HG02642 (cell line): ENCODE data around the gene ICE2.

Experiments used
- ATAC-seq: cut with Tn5 transposase; IDR thresholded peaks from one replicate; pipeline ENCODE4 v1.9.1; 2021; ENCODE audit warnings: mild to moderate bottlenecking; ENCODE audit not compliant: unreplicated experiment, poor library complexity

Gene ICE2

GRCh38 chr15:60458721-60459120 is 20.2 kb downstream of the ICE2 start:
- no peak for ATAC-seq

DNA sequence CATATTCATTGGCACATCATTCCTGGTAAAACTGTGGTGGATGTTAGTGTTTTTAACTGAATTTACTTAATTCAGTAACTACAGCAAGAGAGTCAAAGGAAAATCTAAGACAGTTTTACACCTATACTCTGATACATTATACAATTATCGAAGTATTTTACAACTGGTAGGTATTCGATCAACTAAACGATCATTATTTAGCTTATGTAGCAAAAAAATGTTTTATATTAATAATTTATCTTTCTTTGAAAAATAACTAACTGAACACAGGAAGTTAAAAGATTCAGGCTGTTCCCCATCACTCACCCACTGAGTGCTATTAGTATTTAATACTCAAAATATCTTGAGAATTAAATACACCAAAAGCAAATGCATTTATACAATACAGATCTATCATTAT is 21.0 kb downstream of the ICE2 start:
- ATAC-seq = no peak

DNA sequence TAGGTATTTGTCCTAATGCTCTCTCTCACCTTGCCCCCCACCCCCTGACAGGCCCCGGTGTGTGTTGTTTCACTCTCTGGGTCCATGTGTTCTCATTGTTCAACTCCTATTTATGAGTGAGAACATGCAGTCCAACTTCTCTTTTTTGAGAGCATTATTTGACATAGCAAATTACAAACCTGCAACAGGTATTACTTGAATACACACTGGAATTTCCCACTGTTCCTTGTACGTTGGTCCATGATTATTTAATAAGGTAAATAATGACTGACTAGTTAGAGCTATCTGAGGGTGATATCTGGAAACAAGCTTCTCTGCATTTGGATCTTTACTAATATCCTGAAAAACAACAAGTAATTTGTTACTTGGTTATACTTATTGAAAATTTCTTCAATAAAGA is 24.1 kb downstream of the ICE2 start:
- no peak for ATAC-seq

GRCh38 chr15:60448668-60449360 is 30.1 kb downstream of the ICE2 start:
- no peak for ATAC-seq

- no peak for ATAC-seq
Observed at GRCh38 chr15:60444289-60444912, 34.5 kb downstream of the ICE2 start.

GRCh38 chr15:60442763-60443162 is 36.2 kb downstream of the ICE2 start:
- no peak for ATAC-seq

GRCh38 chr15:60442031-60442650 is 36.8 kb downstream of the ICE2 start:
- ATAC-seq = no peak

DNA sequence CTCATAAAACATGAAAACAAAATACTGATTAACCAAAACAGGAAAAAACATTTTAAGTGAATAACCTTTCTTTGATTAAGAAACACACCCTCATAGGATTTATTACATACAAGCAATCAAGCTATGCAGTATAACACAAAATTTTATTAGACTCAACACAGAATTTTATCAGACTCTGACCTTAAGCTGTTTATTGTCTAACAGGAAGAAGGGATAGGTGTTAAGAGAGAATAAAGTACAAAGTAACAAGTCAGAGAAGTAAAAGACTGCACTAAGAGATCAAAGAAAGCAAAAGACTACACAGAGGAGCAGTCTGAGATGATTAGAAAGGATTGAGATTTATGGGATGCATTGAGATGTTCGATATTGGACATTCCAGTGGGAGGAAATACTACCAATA is 37.6 kb downstream of the ICE2 start:
- ATAC-seq = no peak

DNA sequence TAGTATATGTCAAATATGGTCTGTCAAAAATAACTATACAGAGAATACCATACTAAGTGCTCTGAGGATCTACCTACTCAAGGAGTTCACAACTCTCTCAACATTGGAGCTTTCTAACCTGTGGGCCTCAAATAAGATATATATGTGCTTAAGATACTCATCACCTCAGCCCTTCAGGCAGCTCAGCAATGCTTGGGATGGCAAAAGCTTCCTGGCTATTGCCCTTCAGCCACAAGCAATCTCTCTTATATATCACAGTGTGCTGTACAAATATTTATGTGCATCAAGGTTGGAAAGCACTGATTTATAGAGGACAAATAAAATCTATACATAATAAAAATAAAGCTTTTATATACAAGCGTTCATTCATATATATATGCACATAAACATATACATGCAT is 40.3 kb downstream of the ICE2 start:
- ATAC-seq = no peak

DNA sequence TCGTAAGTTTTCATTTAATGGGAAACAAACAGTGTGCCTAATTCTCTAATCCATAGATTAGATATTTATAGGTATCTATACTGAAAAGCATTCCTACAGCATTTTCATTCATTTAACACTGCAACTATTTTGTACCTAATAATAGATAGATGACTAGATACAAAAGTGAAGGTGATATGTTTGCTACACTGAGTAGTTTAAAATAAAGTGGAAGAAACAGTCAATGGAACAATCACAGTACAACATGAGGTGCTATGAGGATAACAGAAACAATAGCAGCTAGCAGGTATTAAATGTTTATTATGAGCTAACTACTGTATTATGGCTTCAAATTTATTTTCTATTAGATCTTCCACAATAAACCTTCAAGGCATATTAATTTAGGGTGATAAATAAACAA is 50.0 kb downstream of the ICE2 start:
- ATAC-seq = no peak

DNA sequence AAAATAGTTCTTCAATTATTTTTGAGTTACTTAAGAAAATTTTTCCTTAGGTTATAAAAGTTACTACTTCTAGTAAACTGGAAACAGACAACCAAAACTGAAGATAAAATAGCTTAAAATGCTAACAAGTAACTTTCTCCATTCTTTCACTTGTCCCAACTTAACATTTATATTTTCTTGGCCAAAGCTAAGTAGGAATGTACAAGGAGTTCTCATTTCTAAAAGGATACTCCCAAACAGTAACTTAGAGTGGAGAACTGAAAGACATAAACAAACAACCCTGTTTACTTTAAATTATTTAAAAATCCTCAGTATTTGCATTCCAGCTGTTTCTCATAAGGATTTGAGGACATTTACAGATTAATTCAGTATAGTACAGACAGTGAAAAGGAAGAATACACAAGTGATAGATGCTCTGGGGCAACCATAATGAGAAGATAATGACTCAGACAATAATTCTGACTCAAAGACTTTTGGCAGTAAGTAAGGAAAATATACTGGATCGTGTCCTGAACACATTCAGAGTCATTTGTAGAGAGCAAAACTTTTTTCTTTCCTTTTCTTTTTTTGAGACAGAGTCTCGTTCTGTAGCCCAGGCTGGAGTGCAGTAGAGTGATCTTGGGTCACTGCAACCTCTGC is 52.0 kb downstream of the ICE2 start:
- ATAC-seq = no peak

- ATAC-seq = no peak
Observed at GRCh38 chr15:60425461-60425860, 53.5 kb downstream of the ICE2 start.

- no peak for ATAC-seq
Observed at GRCh38 chr15:60424006-60424405, 54.9 kb downstream of the ICE2 start.

DNA sequence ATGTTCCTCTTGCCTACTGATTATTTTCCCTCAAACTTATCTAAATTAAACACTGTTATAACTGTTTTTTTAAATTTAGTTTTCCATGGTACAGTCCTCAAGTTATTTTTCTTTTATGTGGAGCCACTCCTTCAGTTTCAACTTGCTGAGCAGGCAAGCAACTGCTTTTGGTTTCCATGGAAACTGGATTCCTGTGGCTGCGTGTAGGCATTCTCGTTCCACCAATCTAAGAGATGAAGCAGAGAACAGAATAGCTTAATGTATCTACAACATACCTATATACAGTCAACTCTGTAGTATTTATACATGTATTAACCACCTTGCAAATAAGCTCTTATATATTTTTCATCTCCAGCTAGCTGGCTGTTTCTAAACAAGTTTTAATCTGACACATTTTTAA is 55.4 kb downstream of the ICE2 start:
- no peak for ATAC-seq

DNA sequence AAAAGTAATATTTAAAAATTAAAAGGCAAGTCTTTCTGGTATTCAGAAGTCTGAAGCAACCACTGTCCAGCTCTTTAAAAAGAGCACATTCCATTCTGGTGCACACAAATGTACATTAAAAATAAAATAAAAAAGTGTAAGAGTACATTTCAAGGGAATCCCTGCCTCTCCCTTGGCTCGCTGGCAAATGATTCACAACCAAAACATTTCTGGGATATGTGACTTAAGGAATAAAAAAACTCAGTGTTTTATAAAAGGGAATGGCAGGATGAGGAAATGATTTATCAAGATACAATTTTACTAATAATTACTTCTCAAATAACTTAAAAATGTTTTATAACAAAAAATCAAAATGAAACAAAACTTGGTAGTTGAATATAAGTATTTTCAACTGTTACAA is 57.4 kb downstream of the ICE2 start:
- no peak for ATAC-seq

DNA sequence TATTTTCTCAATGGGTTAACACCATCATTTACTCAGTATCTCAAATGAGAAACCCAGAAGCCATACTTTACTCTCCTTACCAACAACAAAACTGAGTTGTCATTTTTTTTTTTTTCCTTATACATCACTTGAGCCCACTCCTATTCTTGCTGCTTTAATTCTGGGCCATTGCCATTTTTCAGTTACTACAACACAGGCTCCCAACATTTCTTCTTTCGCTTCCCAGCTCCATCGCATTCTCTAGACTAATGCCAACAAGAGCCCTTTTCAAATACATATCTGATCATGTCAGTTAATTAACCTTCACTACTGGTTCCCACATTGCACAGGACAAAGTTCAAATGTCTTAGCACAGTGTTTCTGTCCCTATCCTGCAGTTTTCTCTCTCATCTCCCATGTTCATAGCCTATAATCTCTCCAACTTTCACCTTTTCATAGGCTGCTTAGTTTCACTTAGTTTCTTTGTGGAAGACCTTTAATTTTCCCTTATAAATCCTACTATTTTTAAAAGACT is 58.7 kb downstream of the ICE2 start:
- ATAC-seq = no peak

DNA sequence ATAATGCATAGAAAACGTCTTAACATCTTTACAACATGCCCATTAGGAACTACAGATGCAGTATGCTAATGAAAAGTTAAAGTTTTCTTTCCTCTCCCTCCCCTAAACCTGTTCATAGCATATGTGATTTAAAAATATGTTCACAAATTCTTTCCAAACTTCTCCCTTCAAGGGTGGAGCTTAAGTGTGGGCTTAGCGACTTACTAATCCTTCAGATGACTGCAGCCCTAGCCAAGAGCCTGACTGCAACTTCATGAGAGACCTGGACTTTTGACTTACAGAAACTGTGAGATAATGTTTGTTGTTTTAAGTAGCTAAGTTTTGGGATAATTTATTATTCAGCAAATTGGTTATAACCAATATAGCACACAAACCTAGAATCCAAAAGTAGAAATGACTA is 59.2 kb downstream of the ICE2 start:
- no peak for ATAC-seq

DNA sequence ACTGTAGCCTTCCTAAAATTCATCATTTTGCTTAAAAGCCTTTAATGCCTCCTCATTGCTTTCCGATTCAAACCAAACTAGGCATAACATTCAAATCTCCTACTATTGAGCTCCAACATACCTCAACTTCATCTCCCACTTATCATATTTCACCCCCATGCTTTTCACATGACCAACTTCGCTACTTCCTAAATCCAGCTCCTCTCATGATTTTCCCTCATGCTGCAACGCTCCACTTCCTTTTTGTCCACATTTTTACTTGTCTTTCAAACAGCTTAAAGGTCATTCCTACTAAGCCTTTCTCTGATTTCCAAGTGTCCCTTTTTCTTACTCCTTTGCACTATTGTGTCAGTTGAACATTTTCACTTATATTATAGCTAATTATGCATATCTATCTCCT is 60.8 kb downstream of the ICE2 start:
- no peak for ATAC-seq

DNA sequence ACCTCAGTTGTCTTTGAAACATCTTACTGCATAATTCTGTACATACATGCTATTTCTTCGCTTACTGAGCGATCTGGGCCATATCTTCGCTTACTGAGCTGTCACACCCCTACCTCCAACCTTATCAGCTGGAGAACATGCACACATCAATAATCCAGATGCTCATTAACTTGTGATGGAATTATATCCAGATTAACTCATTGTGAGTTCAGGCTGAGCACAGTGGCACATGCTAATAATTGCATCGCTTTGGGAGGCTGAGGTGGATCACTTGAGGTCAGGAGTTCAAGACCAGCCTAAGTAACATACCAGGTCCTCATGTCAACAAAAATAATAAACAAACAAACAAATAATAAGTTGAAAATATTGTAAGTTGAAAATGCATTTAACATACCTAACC is 61.8 kb downstream of the ICE2 start:
- no peak for ATAC-seq

GRCh38 chr15:60416484-60416883 is 62.5 kb downstream of the ICE2 start:
- ATAC-seq = no peak

GRCh38 chr15:60414016-60414682 is 64.8 kb downstream of the ICE2 start:
- no peak for ATAC-seq
